IMR-90 (cell line): Measurements from ENCODE around the gene GPR152. TPM values are rescaled to one million over a fixed set of nuclear protein-coding genes. Genes with fewer than 3 reads are reported as not detected.

Source experiments
- ATAC-seq: fragments of 200-7000 bp; cut with Tn5 transposase; 2 replicates; pipeline ENCODE4 v1.9.1; 2020; ENCODE audit warnings: low read depth, mild to moderate bottlenecking, moderate library complexity
- BruUV-seq: library from RNA; stranded (reverse); fragments of 400-500 nt; replicated peaks from 2 replicates; lab custom pipeline; 2021; lab: Mats Ljungman, UMichigan
- CTCF ChIA-PET: fragments of 300-600 bp; formaldehyde crosslinking; extraction: SDS; loops from one replicate; lab custom pipeline; 2021; ENCODE audit warnings: antibody characterized with exemption; lab: Yijun Ruan, JAX
- POLR2A ChIA-PET: fragments of 300-600 bp; sonication (Branson Sonifier 250); formaldehyde crosslinking; loops from one replicate; lab custom pipeline; 2022; ENCODE audit warnings: antibody characterized with exemption; ENCODE audit not compliant: unreplicated experiment; lab: Charles Lee
- DNase-seq: peaks from one replicate; pipeline ENCODE4 v3.0.0; 2013
- H2AFZ ChIP-seq: replicated peaks from 2 replicates; pipeline ENCODE3; 2013; ENCODE audit warnings: low read length, mild to moderate bottlenecking; ENCODE audit not compliant: poor library complexity
- H2AK5ac ChIP-seq: 2 replicates; pipeline ENCODE4 v1.6.1; 2013; ENCODE audit warnings: low read depth, low read length, inconsistent platforms
- H2AK9ac ChIP-seq: replicated peaks from 2 replicates; pipeline ENCODE3; 2013; ENCODE audit warnings: mild to moderate bottlenecking, low read depth, low read length, moderate library complexity; ENCODE audit not compliant: poor library complexity
- H2BK120ac ChIP-seq: 2 replicates; pipeline ENCODE4 v1.6.1; 2013; ENCODE audit warnings: low read depth, low read length, inconsistent platforms
- H2BK15ac ChIP-seq: 3 replicates; pipeline ENCODE4 v1.6.1; 2013; ENCODE audit warnings: low read depth, low read length, inconsistent platforms
- H2BK20ac ChIP-seq: 2 replicates; pipeline ENCODE4 v1.6.1; 2013; ENCODE audit warnings: low read depth, mild to moderate bottlenecking, inconsistent platforms, low read length, moderate library complexity
- H2BK5ac ChIP-seq: 2 replicates; pipeline ENCODE4 v1.6.1; 2013; ENCODE audit warnings: mild to moderate bottlenecking, low read depth, low read length, inconsistent platforms; ENCODE audit not compliant: poor library complexity, severe bottlenecking
- H3K14ac ChIP-seq: replicated peaks from 2 replicates; pipeline ENCODE4 v1.6.1; 2013; ENCODE audit warnings: low read depth, low read length, inconsistent platforms
- H3K18ac ChIP-seq: 2 replicates; pipeline ENCODE4 v1.6.1; 2013; ENCODE audit warnings: low read depth, low read length, control low read depth
- H3K23ac ChIP-seq: 2 replicates; pipeline ENCODE4 v1.6.1; 2013; ENCODE audit warnings: low read depth, low read length, inconsistent platforms
- H3K27ac ChIP-seq: 2 replicates; pipeline ENCODE4 v1.5.1; 2013; ENCODE audit warnings: mild to moderate bottlenecking, control low read depth, low read length; ENCODE audit not compliant: insufficient read depth
- H3K27me3 ChIP-seq: 2 replicates; pipeline ENCODE4 v1.6.1; 2013; ENCODE audit warnings: low read length; ENCODE audit not compliant: control insufficient read depth, insufficient read depth
- H3K36me3 ChIP-seq: 2 replicates; pipeline ENCODE4 v1.6.1; 2013; ENCODE audit warnings: low read length, mixed read lengths; ENCODE audit not compliant: control insufficient read depth, insufficient read depth
- H3K4ac ChIP-seq: 2 replicates; pipeline ENCODE4 v1.6.1; 2013; ENCODE audit warnings: low read depth, low read length, inconsistent platforms
- H3K4me1 ChIP-seq: 2 replicates; pipeline ENCODE4 v1.6.1; 2013; ENCODE audit warnings: low read length, mixed read lengths; ENCODE audit not compliant: control insufficient read depth, insufficient read depth
- H3K4me2 ChIP-seq: 2 replicates; pipeline ENCODE4 v1.6.1; 2013; ENCODE audit warnings: low read depth, mild to moderate bottlenecking, control low read depth, low read length, moderate library complexity
- H3K4me3 ChIP-seq: 2 replicates; pipeline ENCODE4 v1.5.1; 2013; ENCODE audit warnings: low read depth, mild to moderate bottlenecking, control low read depth, low read length, moderate library complexity; ENCODE audit not compliant: insufficient read depth
- H3K56ac ChIP-seq: 2 replicates; pipeline ENCODE4 v1.6.1; 2013; ENCODE audit warnings: low read length, inconsistent platforms; ENCODE audit not compliant: insufficient read depth; ENCODE audit errors: extremely low read depth
- H3K79me1 ChIP-seq, 2 experiments: 2 replicates each; pipeline ENCODE4 v1.6.1; 2013; ENCODE audit warnings: low read length in 2 of 2, inconsistent platforms in 1 of 2, low read depth in 1 of 2
- H3K9ac ChIP-seq: 2 replicates; pipeline ENCODE4 v1.6.1; 2013; ENCODE audit warnings: low read depth, low read length, control low read depth
- H3K9me1 ChIP-seq: 2 replicates; pipeline ENCODE4 v1.6.1; 2013; ENCODE audit warnings: low read length, inconsistent platforms; ENCODE audit not compliant: insufficient read depth
- H3K9me3 ChIP-seq: 2 replicates; pipeline ENCODE4 v1.6.1; 2013; ENCODE audit warnings: low read length; ENCODE audit not compliant: control insufficient read depth, insufficient read depth
- H4K20me1 ChIP-seq: 2 replicates; pipeline ENCODE4 v1.6.1; 2013; ENCODE audit warnings: low read length, inconsistent platforms; ENCODE audit not compliant: insufficient read depth
- H4K5ac ChIP-seq: 2 replicates; pipeline ENCODE4 v1.6.1; 2013; ENCODE audit warnings: mild to moderate bottlenecking, low read depth, low read length, control low read depth
- H4K8ac ChIP-seq, 2 experiments: 2 replicates each; pipeline ENCODE4 v1.6.1; 2013; ENCODE audit warnings: low read depth in 2 of 2, low read length in 2 of 2, control low read depth in 1 of 2, inconsistent platforms in 1 of 2
- H4K91ac ChIP-seq: 2 replicates; pipeline ENCODE4 v1.6.1; 2013; ENCODE audit warnings: low read depth, low read length, inconsistent platforms; ENCODE audit not compliant: insufficient read depth
- CHD1 ChIP-seq: IDR thresholded peaks from 2 replicates; pipeline ENCODE4 v1.6.1; 2012; ENCODE audit warnings: low read depth, low read length, improper control_type of control experiment
- CTCF ChIP-seq: conservative IDR thresholded peaks from 2 replicates; pipeline ENCODE4 v1.5.1; 2012; ENCODE audit warnings: mild to moderate bottlenecking, low read depth, low read length, improper control_type of control experiment
- MAFK ChIP-seq: IDR thresholded peaks from 2 replicates; pipeline ENCODE4 v1.6.1; 2012; ENCODE audit warnings: low read depth, low read length, improper control_type of control experiment
- MAZ ChIP-seq: IDR thresholded peaks from 2 replicates; pipeline ENCODE4 v1.6.1; 2012; ENCODE audit warnings: low read depth, mild to moderate bottlenecking, low read length, improper control_type of control experiment, moderate library complexity, borderline replicate concordance
- MXI1 ChIP-seq: IDR thresholded peaks from 2 replicates; pipeline ENCODE4 v1.6.1; 2012; ENCODE audit warnings: low read depth, mild to moderate bottlenecking, low read length, moderate library complexity, borderline replicate concordance
- POLR2A ChIP-seq: IDR thresholded peaks from 2 replicates; pipeline ENCODE4 v1.6.1; 2012; ENCODE audit warnings: mild to moderate bottlenecking, low read depth, low read length
- RCOR1 ChIP-seq: IDR thresholded peaks from 2 replicates; pipeline ENCODE4 v1.6.1; 2012; ENCODE audit warnings: mild to moderate bottlenecking, low read length, improper control_type of control experiment; ENCODE audit not compliant: insufficient replicate concordance
- RFX5 ChIP-seq: IDR thresholded peaks from 2 replicates; pipeline ENCODE4 v1.8.0; 2012; ENCODE audit warnings: low read depth, mild to moderate bottlenecking, low read length, moderate library complexity
- SMC3 ChIP-seq: fragments of 150-350 bp; IDR thresholded peaks from 2 replicates; pipeline ENCODE4 v1.6.1; 2016; ENCODE audit warnings: low read depth, mild to moderate bottlenecking, antibody characterized with exemption, low read length, moderate library complexity
- WGBS, 2 experiments: methylation state at CpG; one replicate each; pipeline versions ENCODE4 v1.1.5 to v1.1.7; 2013; ENCODE audit warnings: missing lambda C conversion rate in 2 of 2; ENCODE audit not compliant: insufficient read length in 1 of 2; ENCODE audit errors: extremely low coverage in 2 of 2; 5-methylcytosine and 5-hydroxymethylcytosine counted together
- dilution Hi-C: fragments of 300-500 bp; cut with HindIII; formaldehyde crosslinking; loops from one replicate; pipeline ENCODE4 v1.14.3; 2018; ENCODE audit warnings: low sequenced_read_pairs; ENCODE audit not compliant: unreplicated experiment
- in situ Hi-C: fragments of 300-500 bp; cut with MboI; formaldehyde crosslinking; loops from 3 replicates; pipeline ENCODE4 v1.14.3; 2019; ENCODE audit warnings: low sequenced_read_pairs, inconsistent platforms, mixed read lengths
- intact Hi-C: fragments of 100-400 bp; cut with micrococcal nuclease; formaldehyde crosslinking; loops from 2 replicates; pipeline ENCODE4 v1.10.0; 2022
- polyA plus RNA-seq, 3 experiments: library from polyadenylated mRNA; depleted of rRNA; stranded (reverse); fragments of >200 nt; gene quantifications; 2 replicates each; pipeline ENCODE4 v1.2.3, GENCODE V29; 2012; ENCODE audit warnings: low replicate concordance in 1 of 3
- total RNA-seq: library from RNA; depleted of rRNA; stranded (reverse); fragments of >200 nt; gene quantifications from 2 replicates; pipeline ENCODE4 v1.2.3, GENCODE V29; 2012
- TF ChIP-seq, protein P1 (sequence below): fragments of 150-350 bp; IDR thresholded peaks from 2 replicates; pipeline ENCODE4 v1.6.1; 2016; ENCODE audit warnings: low read depth, mild to moderate bottlenecking, low read length, moderate library complexity, borderline replicate concordance

The GPR152 gene
- total and polyA plus RNA-seq, 2 of the 4 experiments (the other 2 are of a cell fraction): not detected

- Histone ChIP-seq H4K20me1 (no peaks in the 10 kb centered on the region), H3K9me3 (no peaks in the 10 kb centered on the region), H3K14ac (no peak overlapping the region), H2BK5ac (no peak overlapping the region), H3K27ac (no peak overlapping the region), H3K4ac (no peak overlapping the region), H3K9me1 (no peaks in the 10 kb centered on the region), H3K4me3 (no peak overlapping the region), H3K79me1 (no peaks in the 10 kb centered on the region), H2BK15ac (no peak overlapping the region), H3K9ac (no peak overlapping the region), H3K4me2 (no peak overlapping the region), H4K91ac (no peak overlapping the region), H2AK5ac (no peak overlapping the region), H3K56ac (no peak overlapping the region), H2AK9ac (no peak overlapping the region), H3K23ac (no peak overlapping the region), H4K5ac (no peak overlapping the region), H2AFZ (no peak overlapping the region), H2BK120ac (no peak overlapping the region), H3K4me1 (no peaks in the 10 kb centered on the region), H4K8ac (no peak overlapping the region), H3K18ac (no peak overlapping the region), H2BK20ac (no peak overlapping the region), H3K36me3 (no peaks in the 10 kb centered on the region), H3K27me3 (peaks cover 61% of the 10 kb centered on the region)
- dilution Hi-C loops: no loop called here
- DNase-seq (no peak), ATAC-seq (no peak)
- no TSS peak for BruUV-seq
- POLR2A ChIA-PET: no interaction called here
- intact Hi-C loops: no loop called here
- CTCF ChIA-PET: no interaction called here
- TF ChIP-seq SMC3 (no peak), CTCF (no peak), MAZ (no peak), RCOR1 (no peak), POLR2A (no peak), MAFK (no peak), CHD1 (no peak), MXI1 (no peak), RFX5 (no peak)
- TF ChIP-seq, protein P1, sequence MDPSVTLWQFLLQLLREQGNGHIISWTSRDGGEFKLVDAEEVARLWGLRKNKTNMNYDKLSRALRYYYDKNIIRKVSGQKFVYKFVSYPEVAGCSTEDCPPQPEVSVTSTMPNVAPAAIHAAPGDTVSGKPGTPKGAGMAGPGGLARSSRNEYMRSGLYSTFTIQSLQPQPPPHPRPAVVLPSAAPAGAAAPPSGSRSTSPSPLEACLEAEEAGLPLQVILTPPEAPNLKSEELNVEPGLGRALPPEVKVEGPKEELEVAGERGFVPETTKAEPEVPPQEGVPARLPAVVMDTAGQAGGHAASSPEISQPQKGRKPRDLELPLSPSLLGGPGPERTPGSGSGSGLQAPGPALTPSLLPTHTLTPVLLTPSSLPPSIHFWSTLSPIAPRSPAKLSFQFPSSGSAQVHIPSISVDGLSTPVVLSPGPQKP: no peak
- in situ Hi-C loops: no loop called here
- 67% methylated on average over 7 of the region's 17 CpGs; no CpG with 5 or more reads in 1 of the 2 experiments for WGBS, 2 experiments
Measured at GRCh38 chr11:67410984-67411784, 41.3 kb downstream of the GPR152 start.
